Endothelial cell of umbilical vein (primary cell): Measurements from ENCODE around the gene CABCOCO1.

Source experiments
- MAX ChIP-seq: IDR thresholded peaks from 2 replicates; pipeline ENCODE4 v1.6.1; 2011; ENCODE audit not compliant: insufficient read depth, insufficient read length
- POLR2A ChIP-seq: IDR thresholded peaks from 2 replicates; pipeline ENCODE4 v1.6.1; 2012; ENCODE audit warnings: low read depth, mild to moderate bottlenecking, control low read depth, low read length

GRCh38 chr10:61774031-61774430, 111.3 kb downstream of the CABCOCO1 start:
- TF ChIP-seq POLR2A: no peak
- TF ChIP-seq MAX: no peak
